ENCODE results near the gene FAM53B.

The FAM53B gene

DNA sequence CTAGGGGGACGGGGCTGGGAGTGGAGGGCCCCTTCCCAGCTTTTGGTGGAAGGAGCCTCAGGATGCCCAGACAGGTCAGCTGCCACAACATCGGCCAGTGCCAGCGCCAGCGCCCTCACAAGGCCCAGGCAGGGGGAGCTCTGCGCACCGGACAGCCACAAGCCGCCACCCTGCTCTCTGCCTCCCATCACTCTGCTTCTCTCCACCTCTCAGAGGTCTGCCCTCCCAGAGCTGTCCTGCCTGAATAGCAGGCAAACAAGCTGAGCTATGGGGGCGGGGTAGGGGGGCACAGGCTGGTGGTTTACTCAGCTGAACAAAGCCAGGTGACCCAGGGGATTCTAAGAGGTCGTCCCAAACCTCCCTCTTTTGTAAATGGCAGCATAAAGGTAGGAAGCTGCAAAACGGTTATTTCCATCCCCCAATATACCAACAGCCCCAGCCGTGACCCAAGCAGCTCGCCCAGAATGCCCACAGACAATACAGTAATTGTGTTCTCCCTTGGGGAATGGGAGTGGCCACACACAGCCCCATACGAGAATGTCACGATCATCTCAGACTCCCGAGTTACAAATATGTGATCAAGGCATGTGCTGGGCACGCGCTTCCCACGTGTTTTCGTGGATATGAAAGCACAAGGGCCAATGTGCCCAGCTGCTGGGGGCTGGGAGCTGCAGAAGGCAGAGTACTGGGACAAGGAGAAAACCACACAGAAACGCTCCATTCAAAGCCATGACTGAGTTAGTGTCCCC, 19.7 kb downstream of the FAM53B start:
- POLR2A ChIA-PET (ENCODE audit: low non-redundant PET), result no interaction called here

DNA sequence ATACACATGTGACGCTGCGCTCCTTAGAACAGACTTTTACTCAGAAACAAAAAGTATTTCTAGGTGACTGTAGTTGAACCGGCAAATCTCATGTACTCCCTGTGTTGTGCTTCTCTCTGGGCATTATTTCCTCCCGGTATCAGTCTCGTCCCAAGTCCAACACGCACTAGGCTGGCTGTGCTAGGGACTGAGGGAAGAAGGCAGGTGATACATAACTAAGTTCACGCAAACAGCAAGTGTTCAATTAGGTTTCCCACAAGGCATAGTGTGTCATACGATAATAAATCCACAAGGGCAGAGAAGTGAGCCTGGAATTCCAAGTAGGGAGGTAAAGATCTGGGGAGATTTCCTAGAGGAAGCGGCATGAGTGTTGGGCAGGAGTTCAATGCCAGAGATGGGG, 20.4 kb downstream of the FAM53B start:
- ChIA-PET POLR2A (ENCODE audit: low non-redundant PET) (no interaction called here), CTCF (interaction anchor here (0.6 to 0.7 kb wide), 2 partner anchors 17 to 482 kb away, joined by 3 read pairs; no protein-coding TSS in a partner anchor)
- DNase-seq (ENCODE audit: low spot score), result no peak
- TF ChIP-seq, protein P1, sequence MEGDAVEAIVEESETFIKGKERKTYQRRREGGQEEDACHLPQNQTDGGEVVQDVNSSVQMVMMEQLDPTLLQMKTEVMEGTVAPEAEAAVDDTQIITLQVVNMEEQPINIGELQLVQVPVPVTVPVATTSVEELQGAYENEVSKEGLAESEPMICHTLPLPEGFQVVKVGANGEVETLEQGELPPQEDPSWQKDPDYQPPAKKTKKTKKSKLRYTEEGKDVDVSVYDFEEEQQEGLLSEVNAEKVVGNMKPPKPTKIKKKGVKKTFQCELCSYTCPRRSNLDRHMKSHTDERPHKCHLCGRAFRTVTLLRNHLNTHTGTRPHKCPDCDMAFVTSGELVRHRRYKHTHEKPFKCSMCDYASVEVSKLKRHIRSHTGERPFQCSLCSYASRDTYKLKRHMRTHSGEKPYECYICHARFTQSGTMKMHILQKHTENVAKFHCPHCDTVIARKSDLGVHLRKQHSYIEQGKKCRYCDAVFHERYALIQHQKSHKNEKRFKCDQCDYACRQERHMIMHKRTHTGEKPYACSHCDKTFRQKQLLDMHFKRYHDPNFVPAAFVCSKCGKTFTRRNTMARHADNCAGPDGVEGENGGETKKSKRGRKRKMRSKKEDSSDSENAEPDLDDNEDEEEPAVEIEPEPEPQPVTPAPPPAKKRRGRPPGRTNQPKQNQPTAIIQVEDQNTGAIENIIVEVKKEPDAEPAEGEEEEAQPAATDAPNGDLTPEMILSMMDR (conservative IDR thresholded peaks at IDR 0.05; ENCODE audit: low read depth), result no peak
- peak overlapping the region; percentile 66 for H3K27ac ChIP-seq

More for the DNA sequence above, 19.7 kb downstream of the FAM53B start:
- TF ChIP-seq, protein P1 (conservative IDR thresholded peaks at IDR 0.05; ENCODE audit: low read depth), result no peak
- DNase-seq (ENCODE audit: low spot score), result no peak
- CTCF ChIA-PET, result interaction anchor here (0.5 to 0.8 kb wide), 4 partner anchors 16 to 482 kb away, joined by 3 read pairs; no protein-coding TSS in a partner anchor
- peak overlapping the region; percentile 66 for H3K27ac ChIP-seq

DNA sequence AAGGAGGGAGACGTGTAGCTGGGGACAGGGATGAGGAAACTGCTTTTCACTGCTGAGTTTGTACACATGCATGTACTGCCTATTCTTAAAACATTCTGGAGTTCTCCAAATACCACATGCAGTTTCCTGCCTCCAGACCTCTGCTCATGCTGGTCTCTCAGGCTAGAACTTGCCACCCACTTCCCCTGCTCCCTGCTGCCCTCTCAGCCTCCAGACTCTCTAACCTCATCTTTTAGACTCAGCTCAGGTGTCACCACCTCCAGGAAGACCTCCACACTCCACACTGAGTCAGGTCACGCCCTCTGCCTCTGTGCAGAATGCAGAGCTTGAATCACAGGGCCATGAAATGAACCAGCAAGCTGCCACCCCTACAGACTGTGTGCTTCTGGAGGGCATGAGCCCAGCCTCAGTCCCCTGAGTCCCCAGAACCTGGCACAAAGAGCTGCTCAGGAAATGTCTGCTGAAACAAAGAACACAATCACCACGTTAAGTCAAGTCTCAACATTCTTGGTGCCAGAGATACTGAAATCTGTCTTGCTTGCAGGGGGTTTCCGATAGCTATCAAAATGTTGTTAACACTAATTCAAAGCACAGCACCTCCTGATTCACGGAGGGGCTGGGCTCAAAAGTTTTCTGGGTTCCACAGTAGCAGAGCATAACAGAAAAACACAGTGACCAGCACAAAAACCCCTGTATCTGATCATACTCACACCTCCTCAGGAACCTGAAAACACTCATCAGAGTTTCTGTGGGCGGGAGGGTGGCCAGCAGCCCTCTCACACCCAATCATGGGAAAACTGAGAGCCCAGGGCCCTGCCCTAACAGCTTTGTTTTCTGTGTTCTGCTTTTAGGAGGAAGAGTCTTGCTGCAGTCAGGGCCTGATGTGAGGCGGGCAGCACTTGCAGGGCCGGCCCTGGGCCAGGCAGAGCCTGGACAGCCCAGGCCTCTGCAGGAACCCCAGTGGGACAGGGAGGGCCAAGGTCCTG, 21.1 kb downstream of the FAM53B start:
- CTCF ChIA-PET, result no interaction called here
- no peak for DNase-seq (ENCODE audit: low spot score)
- peak overlapping the region; percentile 66 for H3K27ac ChIP-seq
- TF ChIP-seq, protein P1 (conservative IDR thresholded peaks at IDR 0.05; ENCODE audit: low read depth), result no peak
- POLR2A ChIA-PET (ENCODE audit: low non-redundant PET), result no interaction called here

DNA sequence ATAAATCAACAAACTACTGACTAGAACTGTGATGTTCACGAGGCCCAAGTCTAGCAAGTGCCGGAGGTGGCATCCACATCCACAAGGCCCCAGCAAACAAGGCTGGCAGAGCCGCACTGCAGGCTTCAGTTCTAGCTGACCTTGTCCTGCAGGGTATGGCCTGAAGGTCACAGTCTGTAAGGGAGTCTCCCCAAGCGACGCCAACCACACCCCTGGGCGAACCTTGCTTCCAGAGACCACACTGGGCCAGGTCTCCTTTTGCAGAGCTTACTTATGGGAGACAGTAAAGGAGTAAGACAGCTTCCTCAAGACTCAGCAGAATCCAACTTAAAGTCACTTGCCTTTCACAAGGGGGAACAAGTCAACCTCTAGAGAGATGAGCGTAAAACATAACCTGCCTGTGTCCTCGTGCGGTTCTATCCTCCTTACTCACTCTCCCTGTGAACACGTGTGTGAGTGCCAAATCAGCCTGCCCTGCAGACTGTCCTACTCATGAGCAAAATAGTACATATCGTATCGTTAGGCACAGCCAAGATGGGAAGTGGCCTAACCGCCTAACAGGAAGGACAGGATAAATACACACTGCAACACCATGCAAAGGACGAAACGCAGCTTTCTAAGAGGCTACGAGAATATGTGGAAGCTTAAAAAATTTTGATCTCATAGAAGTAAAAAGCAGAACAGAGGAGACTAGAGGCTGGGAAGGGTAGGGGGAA, 22.7 kb downstream of the FAM53B start:
- H3K27ac ChIP-seq, result peak overlapping the region; percentile 50
- TF ChIP-seq, protein P1 (conservative IDR thresholded peaks at IDR 0.05; ENCODE audit: low read depth), result no peak
- no peak for DNase-seq (ENCODE audit: low spot score)

GRCh38 chr10:124719213-124719851, 24.8 kb downstream of the FAM53B start:
- peak; percentile 88 for DNase-seq (ENCODE audit: low spot score)
- peak overlapping the region; percentile 83 for H3K27ac ChIP-seq
- CTCF ChIA-PET, result interaction anchor here (0.6 to 1.1 kb wide), 8 partner anchors 9 to 192 kb away, joined by 3 to 7 read pairs (median 4); no protein-coding TSS in a partner anchor
- TF ChIP-seq, protein P1 (conservative IDR thresholded peaks at IDR 0.05; ENCODE audit: low read depth), result peak; percentile 49
- POLR2A ChIA-PET (ENCODE audit: low non-redundant PET), result no interaction called here

More for the DNA sequence above, 22.7 kb downstream of the FAM53B start:
- ChIA-PET CTCF (no interaction called here), POLR2A (ENCODE audit: low non-redundant PET) (no interaction called here)
